NCI-H1092 (cell line): Measurements from ENCODE around the gene PLEKHS1.
A peak's percentile ranks its signal among the peaks of the same experiment; 100 is the strongest.

Source experiments
- DNase-seq: peaks from one replicate; lab custom pipeline; 2025; lab: John Stamatoyannopoulos, UW

PLEKHS1 gene

DNA sequence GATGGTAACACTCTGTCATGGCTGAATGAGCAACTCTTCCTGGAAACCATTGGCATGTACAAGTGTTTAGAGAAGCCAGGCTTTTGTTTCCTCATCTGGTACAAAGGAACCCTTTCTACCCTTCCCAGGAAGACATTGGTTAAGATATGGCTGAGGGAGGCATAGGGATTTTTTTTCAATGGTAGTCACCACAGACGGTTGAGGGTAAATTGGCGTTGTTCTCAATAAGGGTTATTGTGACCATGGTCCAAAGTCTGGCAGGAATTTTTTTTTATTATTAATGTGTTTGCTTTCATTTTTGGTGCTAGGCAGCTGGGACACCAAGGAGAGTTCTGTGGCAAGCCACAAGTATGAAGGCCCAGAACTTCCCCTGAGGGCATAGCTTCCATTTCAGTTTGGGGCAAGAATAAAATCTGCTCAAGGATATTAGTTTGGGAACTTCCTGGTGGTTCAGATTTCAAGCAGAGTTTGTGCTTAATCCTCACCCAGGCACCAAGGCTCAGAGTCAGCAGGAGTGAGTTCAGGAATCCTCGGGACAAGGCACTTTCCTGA is at the start of gene PLEKHS1:
PLEKHS1 (plus strand) TSS at position 502 of the 552 bp plus-strand sequence. CDS start 3,596 bp downstream, outside the sequence.
- no peak for DNase-seq

DNA sequence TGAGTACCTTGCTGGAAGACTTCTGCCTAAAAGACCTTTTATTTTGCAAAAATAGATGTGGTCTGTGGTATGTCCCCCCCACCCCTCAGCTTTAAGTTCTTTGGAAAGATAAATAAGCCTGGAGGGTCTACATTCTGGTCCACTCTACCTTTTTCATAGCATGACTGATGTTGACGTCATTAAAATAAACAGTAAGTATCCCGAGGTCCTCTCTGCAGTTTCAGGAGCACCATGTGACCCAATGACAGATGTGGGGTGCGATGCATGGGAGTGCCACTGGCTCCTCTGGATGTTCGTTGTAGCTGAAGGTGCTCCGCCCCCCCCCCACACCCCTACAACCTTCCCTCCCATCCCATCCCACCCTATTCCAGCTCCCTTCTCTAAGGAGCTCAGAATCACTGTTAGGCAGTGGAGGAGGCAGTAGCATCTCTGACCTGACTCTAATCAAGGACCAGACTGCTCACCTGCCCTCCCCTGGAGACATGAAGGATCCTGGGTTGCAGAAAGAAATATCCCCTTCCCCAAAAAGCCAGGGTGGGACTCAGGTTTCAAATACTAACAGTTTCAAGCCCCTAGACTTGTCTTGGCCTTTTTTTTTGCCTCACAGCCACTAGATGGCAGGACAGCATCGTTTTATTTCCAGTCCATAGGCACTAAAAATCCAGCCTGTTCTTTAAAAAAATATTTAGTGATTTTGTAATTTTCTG is 46.7 kb upstream of the PLEKHS1 start:
- DNase-seq: peak; percentile 21

DNA sequence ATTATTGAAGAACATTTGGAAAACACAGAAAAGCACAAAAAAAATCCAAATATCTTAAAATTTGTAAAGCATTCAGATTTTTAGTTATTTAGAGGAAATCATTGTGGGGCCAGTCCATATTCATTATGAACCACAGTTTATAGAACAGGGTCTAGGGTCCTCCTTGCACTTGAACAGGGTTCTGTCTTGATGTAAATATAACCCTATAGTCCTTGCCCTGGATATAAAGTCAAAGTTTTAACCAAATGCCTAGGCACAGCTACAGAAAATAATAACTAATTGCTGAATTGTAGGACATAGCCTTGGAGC is 46.2 kb upstream of the PLEKHS1 start:
- DNase-seq: no peak

DNA sequence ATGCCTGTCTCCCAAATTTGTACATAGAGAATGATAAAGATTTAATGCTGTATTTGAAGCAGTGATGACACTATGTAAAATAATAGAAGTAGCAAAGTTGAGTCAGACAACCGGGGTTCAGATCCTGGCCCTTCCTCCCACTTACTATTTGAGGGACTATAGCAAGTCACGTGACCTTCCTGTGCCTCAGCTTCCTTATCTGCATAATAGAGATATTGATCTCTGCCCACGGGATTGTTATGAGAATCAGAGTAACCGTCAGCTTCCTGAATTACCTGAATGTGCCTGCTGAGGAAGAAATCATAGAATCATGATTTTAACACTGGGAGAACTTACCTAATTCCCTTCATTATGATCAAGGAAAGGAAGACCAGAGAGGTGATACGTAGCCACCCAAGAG is 44.9 kb upstream of the PLEKHS1 start:
- DNase-seq: no peak

DNA sequence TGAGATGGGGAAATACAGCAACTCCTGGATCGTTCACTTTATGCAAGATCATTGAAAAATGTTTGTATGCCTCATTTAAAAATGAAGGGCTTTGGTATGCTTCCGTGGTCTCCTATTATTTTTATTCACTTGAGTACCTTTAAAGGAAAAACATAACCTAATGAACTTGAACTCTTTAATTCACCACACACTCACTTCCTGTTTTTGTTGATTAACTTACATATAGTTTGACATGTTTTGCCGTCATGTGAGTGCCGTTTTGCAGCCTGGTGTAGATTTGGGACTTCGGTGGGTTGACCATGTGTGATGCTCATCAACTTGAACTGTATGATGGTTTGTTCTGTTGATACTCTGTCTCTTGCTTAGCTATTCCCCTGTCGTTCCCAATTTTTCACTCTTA is 42.8 kb upstream of the PLEKHS1 start:
- DNase-seq: no peak

DNA sequence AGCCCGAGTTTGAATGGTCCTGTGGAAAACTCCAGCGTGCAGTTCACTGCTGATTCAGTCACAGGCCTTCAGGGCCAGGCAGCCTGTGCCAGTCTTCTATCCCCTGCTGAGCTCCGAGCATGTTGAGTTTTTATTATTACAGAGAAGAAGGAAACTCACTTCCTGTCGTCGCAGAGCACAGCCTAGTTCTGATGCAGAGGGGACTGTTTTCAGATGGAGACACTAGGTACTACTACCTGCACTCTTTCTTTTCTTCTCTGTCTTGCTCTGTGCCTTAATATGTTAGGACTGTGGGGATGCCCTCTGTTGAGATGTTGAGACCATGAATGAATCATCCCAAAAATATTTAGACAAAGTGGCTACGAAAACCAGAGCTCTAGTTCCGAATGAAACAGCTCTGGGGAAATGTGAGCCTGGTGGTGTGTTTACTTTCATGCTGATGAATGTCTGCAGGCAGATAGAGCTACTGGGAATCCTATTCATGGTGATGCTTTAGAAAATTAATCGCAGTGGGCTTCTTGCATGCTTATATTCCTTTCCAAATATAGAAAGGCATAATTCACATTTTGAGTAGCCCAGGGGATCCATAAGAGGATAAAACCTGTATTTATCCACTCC is 42.2 kb upstream of the PLEKHS1 start:
- DNase-seq: peak; percentile 45

DNA sequence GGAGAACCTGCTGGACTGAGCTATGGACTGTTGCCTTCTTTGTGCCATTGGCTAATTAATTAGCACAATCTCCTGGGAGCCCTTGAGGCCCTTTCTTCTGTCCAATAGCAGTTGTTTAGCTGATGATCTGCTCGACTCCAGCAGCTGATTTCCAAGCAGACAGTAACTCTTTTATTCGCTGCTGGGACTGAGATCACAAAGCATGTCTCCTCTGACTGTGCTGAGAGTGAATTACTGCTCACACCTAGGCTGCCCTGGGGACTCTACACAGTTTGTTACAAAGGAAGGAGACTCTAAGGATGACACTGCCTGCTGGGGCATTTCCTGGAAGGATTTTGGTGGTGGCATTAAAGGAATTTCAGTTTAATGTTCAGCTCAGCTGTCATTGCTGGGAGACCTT is 40.3 kb upstream of the PLEKHS1 start:
- no peak for DNase-seq

DNA sequence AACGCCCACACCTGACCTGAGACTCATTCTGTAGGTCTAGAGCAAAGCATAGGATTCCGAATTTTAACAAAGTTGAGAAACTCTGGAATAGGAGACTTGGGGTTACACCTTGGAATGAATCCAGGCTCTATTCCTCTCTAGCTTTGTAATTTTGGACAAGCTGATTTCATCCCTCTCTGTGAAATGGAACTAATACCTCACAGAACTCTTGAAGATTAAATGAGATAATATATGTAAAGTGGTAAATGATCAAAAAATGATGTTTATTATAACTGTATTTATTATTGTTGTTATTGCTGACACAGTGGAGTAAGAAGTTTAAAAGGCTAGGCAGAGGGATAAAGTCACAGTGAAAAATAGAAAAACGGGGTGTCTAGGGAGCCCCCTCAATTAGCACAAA is 39.5 kb upstream of the PLEKHS1 start:
- no peak for DNase-seq

DNA sequence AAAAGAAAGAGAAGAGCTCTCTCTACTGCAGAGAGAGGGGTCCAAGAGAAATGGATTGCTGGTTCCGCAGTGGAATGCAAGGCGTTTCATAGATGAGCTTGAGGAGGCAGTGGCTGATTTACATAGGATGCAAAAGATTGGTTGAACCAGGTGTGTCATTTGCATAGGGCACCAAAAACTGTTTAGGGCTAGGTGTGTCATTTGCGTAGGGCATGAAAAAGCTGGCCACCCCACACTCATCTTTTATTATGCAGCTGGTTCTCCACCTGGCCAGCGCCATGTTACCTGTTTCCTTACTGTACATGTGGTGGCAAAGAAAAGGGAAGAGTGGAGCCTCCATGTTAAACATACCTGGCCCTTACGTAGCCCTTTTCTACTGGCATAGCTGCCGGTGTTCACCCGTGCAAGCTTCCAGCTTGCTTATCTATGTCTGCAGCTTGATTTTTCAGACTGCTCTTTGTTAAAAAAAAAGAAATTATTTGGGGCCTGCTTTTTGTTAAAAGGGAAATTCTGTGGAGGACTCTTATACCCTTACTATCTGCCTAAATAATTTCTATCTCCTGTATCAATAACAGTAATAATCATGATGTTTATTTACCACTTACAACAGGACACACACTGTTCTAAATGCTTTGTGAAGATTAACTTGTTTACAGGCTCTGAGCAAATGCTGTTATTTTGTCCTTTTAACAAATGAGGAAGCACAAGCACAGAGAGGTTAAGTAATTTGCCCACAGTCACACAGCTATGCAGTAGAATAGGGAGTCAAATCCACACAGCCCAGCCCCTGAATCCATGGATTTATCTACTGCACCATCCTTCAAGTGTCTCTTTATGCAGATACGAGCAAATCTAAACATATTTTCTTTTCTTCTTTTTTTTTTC is 38.5 kb upstream of the PLEKHS1 start:
- no peak for DNase-seq

DNA sequence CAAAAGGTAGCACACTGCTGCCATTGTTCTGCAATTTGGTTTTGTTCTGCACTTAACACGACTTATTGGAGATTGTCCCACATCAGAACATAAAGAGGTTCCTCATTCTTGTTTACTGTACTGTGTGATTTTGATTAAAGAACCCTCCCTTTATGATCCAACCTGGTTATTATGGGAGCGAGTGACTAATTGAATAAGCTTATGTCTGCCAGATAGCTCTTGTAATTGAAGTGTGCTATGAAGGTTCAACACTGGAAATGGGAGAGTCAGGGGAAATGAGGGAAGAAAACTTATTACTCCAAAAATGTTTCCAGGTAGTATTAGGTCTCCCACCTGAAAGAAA is 37.9 kb upstream of the PLEKHS1 start:
- no peak for DNase-seq

DNA sequence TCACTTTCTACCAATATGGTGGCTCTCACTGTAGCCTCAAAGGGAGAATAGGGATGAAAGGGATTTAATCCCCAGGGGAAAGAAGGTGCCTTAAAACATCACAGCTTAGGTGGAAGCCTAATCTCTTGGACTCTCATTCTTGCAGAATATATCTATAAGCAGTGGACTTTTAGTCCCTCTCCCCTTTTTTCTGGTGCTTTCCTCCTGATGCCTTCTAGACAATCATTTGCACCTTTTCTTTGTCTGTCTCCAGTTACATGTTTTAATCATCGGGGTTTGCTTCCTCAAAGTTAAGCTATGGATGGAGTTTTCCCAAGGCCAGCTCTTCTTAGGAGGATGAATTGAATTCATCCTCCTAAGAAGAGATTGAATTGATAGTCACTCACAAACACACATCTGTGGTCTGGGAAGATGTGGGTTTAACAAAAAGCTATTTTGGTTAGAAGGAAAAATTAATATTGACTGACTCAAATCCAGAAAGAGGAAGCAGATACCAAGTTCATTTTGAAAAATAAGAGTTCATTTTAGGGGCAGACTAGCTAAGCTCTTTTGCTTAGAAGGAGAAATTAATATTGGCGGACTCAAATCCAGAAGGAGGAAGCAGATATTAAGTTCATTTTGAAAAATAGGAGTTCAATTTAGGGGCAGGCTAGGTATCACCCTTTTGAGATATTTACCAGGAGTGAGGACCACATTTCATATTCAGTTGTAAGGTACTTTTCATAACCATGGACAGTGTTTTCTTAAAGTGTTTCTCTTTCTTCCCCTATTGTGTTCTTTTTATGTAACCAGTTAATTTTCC is 35.2 kb upstream of the PLEKHS1 start:
- DNase-seq: no peak

DNA sequence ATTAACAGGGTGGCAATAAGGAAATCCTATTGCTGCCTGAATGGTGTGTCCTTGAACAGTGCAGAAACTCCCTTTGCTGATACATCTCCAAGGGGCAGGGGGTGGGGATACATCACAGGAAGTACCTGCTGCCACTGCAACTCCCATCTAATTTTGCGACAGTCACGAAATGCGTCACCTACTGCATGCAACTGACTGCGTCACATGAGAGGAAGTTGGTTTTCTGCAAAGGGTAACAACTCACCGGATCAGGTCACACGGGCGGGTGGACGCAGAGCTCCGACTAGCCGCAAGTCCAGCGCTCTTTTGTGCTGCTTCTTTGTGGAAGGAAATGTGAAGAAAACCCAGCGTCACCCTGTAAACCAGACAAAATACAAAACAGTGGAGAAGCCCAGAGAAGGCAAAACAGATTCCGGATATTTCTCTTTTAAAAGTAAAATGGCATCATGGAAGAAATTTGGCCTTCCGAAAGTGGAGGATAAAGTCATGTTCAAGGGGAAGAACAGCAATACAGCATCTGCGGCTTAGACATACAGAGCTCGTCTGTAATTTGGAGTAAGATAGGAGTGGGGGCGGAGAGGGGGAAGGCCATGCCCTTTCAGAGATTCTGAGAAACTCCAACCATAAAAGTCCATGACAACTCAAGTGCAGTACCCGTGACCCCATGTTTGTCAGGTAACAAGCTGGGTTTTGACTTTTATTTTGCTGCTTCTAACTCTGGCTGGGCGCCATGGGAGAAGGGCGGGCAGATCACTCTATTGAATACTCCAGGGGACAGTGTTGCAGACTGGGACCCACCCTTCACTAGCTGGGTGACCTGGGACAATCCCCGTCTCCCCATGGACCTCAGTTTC is 32.3 kb upstream of the PLEKHS1 start:
- no peak for DNase-seq

DNA sequence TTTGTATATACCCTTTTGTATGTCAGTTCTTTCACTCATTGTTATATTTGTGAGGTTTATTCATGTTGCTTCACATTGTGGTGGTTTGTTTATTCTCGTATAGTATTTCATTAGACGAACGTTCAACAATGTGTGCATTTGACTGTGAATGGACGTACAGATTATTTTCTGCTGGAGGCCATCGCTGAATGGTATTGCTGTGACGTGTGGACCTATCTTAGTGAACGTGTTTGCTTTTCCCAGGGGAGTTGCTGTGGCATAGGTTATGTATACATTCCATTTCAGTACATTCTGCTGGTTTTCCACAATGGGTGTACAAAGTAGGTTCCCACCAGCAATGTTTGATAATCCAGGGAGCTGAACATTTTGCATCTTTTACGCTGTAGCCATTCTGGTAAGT is 31.1 kb upstream of the PLEKHS1 start:
- no peak for DNase-seq

DNA sequence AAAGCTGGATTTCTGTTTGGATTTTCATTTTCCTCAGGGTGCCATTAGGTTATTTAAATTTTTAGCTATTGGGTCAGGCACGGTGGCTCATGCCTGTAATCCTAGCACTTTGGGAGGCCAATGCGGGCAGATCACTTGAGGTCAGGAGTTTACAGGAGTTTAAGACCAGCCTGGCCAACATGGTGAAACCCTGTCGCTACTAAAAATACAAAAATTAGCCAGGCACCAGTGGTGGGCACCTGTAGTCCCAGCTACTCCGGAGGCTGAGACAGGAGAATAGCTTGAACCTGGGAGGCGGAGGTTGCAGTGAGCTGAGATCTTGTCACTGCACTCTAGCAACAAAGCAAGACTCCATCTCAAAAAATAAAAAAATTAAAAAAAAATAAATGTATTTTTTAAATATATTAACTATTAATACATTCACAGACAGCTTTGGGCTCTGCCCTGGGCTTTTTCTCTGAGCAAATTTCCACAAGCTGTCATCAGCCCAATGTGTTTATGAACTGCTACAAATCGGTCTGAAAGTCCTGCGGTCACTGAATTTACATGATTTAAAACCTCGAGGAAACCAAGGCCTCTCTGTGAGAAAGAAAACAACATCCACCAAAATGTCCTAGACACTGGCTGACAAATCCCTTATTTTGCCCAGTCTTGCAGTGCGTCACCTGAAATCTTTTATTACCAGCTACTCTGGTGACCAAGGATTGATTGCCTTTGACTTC is 19.2 kb upstream of the PLEKHS1 start:
- no peak for DNase-seq

DNA sequence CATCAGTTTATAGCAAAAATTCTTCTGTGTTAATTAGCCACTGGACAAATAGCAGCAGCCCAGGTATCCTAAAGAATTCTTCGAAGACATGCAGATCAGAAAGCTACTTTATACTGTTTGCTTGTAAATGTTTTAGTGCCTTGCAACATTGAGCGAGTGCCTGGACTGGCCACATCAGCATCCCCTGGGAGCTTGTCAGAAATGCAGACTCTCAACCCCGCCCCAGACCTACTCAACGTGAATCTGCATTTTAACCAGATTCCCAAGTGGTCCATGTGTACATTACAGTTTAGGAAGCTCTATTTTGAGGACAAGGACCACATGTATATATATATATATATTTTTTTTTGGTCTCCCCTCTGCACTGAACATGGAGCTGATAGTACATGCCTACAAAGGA is 18.5 kb upstream of the PLEKHS1 start:
- no peak for DNase-seq

DNA sequence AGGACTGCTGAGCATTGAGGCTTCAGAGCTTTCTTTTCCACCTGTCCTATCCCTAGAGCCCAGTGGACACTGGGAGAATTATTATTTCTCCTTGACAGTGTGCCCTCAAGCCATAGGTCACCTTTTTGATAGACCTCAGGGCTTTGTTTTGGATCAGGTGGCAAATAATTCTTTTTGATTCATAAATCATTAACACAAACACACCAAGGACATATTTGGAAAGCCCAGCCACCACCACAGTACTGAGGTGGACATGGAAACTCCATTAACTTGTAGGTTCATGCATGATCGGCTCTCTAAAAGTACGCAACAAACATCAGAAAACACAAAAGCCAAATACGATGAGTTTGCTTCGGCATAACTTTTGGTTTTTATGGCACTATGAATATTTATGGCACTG is 17.8 kb upstream of the PLEKHS1 start:
- no peak for DNase-seq

DNA sequence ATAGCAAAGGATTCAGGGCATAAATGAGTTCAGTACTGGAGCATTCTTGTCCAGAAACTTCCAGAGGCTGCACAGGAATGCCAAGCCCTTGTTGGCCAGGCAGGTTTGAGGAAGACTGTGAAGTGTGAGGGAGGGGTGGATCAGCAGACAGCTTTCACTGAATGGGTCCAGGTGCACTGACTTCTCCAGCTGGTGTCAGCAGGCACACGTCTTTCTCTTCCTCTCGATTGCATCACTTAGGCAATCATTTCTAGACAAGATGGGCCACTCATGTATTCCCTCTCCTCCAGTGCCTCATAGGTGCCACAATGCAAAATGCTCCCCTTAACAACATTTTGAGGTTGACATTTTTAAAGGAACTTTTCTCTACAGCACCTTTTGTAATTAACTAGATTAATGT is 15.6 kb upstream of the PLEKHS1 start:
- no peak for DNase-seq

DNA sequence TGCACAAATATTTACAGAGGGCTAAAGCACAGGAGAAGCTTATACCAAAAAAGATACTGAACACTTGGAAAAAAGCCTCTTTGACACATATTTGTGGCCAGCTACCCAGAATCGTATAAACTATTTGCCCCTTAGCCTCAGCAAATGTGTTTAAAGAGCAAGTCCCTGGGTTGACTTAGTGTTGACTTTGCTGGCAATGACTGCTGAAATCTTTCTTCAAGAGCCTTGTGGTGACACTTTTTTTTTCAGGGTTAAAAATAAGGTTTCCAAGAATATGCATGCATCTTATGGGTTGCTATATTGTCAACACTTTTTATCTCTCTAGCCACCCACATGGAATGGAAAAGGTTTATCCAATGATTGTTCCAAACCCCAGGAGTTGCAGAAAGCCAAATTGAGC is 14.9 kb upstream of the PLEKHS1 start:
- no peak for DNase-seq

DNA sequence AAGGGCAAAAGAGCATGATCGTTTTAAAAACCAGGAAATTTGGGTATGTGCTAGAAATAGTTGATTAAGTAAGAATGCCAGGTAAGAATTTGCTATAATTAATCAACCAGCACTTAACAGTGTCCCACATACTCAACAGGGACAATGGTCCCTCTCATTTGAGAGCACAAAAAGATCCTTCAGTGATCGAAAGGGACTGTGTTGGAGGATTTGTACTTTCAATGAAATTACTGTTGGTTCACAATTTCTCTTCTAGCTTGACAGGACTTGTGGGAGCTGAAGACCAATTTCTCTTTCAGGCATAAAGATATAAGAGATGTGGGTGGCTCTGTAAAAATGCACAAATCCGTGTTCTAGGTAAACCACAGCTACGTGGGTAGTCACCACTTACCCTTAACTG is 12.5 kb upstream of the PLEKHS1 start:
- DNase-seq: no peak

DNA sequence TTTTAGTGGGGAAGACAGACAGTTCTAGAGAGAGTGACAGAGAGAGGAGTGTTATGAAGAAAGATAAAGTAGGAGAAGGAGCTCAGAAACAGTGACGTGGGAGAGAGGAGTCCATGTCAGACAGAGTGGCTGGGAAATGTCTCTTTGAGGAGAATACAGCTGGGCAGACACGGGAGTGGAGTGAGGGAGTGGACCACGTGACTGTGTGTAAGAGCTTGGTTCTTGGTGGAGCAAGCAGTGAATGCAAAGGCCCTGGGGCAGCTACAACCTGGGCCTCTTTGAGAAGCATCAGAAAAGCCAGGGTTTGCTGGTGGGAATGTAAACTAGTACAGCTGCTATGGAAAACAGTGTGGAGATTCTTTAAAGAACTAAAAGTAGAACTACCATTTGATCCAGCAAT is 11.9 kb upstream of the PLEKHS1 start:
- no peak for DNase-seq

DNA sequence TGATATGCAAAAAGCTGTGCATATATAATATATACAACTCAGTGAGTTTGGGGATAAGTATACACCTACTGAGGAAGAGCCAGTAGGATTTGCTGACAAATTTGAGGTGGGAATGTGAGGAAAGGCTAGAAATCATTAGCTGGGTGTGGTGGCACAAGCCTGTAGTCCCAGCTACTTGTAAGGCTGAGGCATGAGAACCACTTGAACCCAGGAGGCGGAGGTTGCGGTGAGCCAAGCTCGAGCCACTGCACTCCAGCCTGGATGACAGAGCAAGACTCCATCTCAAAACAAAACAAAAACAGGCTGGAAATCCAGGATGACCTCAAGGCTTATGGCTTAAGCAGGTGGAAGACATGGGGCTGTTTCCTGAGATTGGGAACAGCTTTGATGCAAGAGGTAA is 10.6 kb upstream of the PLEKHS1 start:
- no peak for DNase-seq
